ENCODE measurements around the gene RBMS1. TPM values are rescaled to one million over a fixed set of nuclear protein-coding genes. Genes with fewer than 3 reads are reported as not detected.

RBMS1 gene
- total and polyA plus RNA-seq, 2 of the 13 experiments (the other 11 are each of a cell fraction or from before 2014, with no cell fraction given), result 55.5 to 110 TPM

DNA sequence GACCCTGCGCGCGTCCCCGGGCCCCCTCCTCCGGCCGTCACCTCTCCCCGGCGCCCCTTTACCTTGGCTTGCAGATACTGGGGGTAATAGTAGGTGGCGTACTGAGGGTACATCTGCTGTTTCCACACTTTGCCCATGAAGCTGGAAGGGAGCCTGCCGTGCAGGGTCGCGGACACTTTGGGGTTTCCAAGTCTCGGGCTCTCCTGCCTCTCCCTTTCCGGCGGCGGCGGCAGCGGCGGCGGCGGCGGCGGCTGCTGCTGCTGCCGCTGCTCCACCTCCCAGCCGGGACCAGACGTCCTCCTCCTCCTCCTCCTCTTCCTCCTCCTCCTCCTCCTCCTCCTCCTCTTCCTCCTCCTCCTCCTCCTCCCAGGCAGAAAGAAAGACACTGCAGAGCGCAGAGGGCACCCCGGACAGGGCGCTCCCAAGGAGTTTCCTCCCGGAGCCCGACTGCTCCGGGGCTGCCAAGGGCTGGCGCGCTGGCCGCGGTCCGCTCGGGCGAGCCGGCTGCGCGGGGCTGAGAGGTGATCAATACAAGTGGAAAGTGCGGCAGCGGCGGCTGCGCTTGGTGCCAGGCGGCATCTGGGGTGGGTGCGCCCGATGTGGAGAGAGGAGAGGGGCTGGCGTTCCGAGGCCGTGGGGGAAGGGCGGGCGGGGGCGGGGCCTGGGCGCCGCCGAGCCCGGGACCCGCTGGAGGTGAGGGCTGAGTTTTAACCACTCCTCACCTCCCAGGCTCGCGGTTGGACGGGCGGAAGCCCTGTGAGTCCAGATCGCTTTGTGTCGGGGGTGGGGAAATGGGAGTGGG, at the start of gene RBMS1 (continued):
- TF ChIP-seq, protein P1, sequence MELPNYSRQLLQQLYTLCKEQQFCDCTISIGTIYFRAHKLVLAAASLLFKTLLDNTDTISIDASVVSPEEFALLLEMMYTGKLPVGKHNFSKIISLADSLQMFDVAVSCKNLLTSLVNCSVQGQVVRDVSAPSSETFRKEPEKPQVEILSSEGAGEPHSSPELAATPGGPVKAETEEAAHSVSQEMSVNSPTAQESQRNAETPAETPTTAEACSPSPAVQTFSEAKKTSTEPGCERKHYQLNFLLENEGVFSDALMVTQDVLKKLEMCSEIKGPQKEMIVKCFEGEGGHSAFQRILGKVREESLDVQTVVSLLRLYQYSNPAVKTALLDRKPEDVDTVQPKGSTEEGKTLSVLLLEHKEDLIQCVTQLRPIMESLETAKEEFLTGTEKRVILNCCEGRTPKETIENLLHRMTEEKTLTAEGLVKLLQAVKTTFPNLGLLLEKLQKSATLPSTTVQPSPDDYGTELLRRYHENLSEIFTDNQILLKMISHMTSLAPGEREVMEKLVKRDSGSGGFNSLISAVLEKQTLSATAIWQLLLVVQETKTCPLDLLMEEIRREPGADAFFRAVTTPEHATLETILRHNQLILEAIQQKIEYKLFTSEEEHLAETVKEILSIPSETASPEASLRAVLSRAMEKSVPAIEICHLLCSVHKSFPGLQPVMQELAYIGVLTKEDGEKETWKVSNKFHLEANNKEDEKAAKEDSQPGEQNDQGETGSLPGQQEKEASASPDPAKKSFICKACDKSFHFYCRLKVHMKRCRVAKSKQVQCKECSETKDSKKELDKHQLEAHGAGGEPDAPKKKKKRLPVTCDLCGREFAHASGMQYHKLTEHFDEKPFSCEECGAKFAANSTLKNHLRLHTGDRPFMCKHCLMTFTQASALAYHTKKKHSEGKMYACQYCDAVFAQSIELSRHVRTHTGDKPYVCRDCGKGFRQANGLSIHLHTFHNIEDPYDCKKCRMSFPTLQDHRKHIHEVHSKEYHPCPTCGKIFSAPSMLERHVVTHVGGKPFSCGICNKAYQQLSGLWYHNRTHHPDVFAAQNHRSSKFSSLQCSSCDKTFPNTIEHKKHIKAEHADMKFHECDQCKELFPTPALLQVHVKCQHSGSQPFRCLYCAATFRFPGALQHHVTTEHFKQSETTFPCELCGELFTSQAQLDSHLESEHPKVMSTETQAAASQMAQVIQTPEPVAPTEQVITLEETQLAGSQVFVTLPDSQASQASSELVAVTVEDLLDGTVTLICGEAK (IDR thresholded peaks at IDR 0.05), result no peak
- TF ChIP-seq, protein P1 (CRISPR knock-in tag; IDR thresholded peaks at IDR 0.05), result no peak
- TF ChIP-seq DNMT1 (CRISPR knock-in tag; IDR thresholded peaks at IDR 0.05), result no peak
- TF ChIP-seq HHEX (CRISPR knock-in tag; IDR thresholded peaks at IDR 0.05), result no peak
- no peak for TF ChIP-seq ZFP62 (CRISPR knock-in tag; IDR thresholded peaks at IDR 0.05)
- no peak for TF ChIP-seq ZSCAN22 (CRISPR knock-in tag; IDR thresholded peaks at IDR 0.05)
- TF ChIP-seq, protein P2, sequence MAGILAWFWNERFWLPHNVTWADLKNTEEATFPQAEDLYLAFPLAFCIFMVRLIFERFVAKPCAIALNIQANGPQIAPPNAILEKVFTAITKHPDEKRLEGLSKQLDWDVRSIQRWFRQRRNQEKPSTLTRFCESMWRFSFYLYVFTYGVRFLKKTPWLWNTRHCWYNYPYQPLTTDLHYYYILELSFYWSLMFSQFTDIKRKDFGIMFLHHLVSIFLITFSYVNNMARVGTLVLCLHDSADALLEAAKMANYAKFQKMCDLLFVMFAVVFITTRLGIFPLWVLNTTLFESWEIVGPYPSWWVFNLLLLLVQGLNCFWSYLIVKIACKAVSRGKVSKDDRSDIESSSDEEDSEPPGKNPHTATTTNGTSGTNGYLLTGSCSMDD (CRISPR knock-in tag; IDR thresholded peaks at IDR 0.05), result no peak
- no peak for TF ChIP-seq CBX1 (IDR thresholded peaks at IDR 0.05; ENCODE audit: low read depth)
- TF ChIP-seq, protein P3, sequence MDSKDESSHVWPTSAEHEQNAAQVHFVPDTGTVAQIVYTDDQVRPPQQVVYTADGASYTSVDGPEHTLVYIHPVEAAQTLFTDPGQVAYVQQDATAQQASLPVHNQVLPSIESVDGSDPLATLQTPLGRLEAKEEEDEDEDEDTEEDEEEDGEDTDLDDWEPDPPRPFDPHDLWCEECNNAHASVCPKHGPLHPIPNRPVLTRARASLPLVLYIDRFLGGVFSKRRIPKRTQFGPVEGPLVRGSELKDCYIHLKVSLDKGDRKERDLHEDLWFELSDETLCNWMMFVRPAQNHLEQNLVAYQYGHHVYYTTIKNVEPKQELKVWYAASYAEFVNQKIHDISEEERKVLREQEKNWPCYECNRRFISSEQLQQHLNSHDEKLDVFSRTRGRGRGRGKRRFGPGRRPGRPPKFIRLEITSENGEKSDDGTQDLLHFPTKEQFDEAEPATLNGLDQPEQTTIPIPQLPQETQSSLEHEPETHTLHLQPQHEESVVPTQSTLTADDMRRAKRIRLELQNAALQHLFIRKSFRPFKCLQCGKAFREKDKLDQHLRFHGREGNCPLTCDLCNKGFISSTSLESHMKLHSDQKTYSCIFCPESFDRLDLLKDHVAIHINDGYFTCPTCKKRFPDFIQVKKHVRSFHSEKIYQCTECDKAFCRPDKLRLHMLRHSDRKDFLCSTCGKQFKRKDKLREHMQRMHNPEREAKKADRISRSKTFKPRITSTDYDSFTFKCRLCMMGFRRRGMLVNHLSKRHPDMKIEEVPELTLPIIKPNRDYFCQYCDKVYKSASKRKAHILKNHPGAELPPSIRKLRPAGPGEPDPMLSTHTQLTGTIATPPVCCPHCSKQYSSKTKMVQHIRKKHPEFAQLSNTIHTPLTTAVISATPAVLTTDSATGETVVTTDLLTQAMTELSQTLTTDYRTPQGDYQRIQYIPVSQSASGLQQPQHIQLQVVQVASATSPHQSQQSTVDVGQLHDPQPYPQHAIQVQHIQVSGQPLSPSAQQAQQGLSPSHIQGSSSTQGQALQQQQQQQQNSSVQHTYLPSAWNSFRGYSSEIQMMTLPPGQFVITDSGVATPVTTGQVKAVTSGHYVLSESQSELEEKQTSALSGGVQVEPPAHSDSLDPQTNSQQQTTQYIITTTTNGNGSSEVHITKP (CRISPR knock-in tag; IDR thresholded peaks at IDR 0.05; ENCODE audit: low read depth), result 0 out of 2 replicates have a peak, but pooled peaks have one; percentile 22
- TF ChIP-seq ZNF652 (CRISPR knock-in tag; IDR thresholded peaks at IDR 0.05; ENCODE audit: borderline replicate concordance, low read depth), result no peak
- TF ChIP-seq PRMT3 (CRISPR knock-in tag; IDR thresholded peaks at IDR 0.05; ENCODE audit: borderline replicate concordance, low read depth), result no peak

All from HepG2 (cell line).